Lung (tissue), 12 donors: ENCODE data around the gene SLCO3A1. TPM values are rescaled to one million over a fixed set of nuclear protein-coding genes. Genes with fewer than 3 reads are reported as not detected.

ENCODE experiments used
- ATAC-seq: fragments of 200-7000 bp; cut with Tn5 transposase; one replicate; pipeline ENCODE4 v1.9.1; 2020; ENCODE audit warnings: moderate number of reproducible peaks; ENCODE audit not compliant: insufficient read depth, low FRiP score
- DNase-seq, 3 donors: peaks; one replicate each; pipeline ENCODE4 v3.0.0-alpha.2; 2013 to 2017
- H3K27ac ChIP-seq, 2 donors: one replicate each; pipeline ENCODE4 v1.5.1; 2013; ENCODE audit warnings: mild to moderate bottlenecking in 2 of 2, moderate library complexity in 2 of 2, control low read depth in 1 of 2, inconsistent platforms in 1 of 2, low read depth in 1 of 2, low read length in 1 of 2
- H3K27me3 ChIP-seq, 3 donors: one replicate each; pipeline ENCODE4 v1.5.1; 2013; ENCODE audit warnings: low read length in 2 of 3; ENCODE audit not compliant: control insufficient read depth in 3 of 3, insufficient read depth in 3 of 3
- H3K36me3 ChIP-seq, 4 donors: one replicate each; pipeline ENCODE4 v1.5.1; 2013; ENCODE audit warnings: low read length in 4 of 4, mild to moderate bottlenecking in 1 of 4, moderate library complexity in 1 of 4; ENCODE audit not compliant: control insufficient read depth in 4 of 4, insufficient read depth in 4 of 4
- H3K4me1 ChIP-seq, 5 donors: one replicate each; pipeline ENCODE4 v1.5.1; 2013; ENCODE audit warnings: low read length in 5 of 5, mild to moderate bottlenecking in 2 of 5, moderate library complexity in 1 of 5; ENCODE audit not compliant: control insufficient read depth in 5 of 5, insufficient read depth in 5 of 5
- H3K4me3 ChIP-seq: one replicate; pipeline ENCODE4 v1.5.1; 2013; ENCODE audit warnings: mild to moderate bottlenecking, control low read depth, moderate library complexity
- H3K9ac ChIP-seq, 2 donors: one replicate each; pipeline ENCODE4 v1.5.1; 2013; ENCODE audit warnings: low read length in 2 of 2, control low read depth in 1 of 2; ENCODE audit not compliant: insufficient read depth in 1 of 2
- H3K9me3 ChIP-seq, 4 donors: one replicate each; pipeline ENCODE4 v1.5.1; 2013; ENCODE audit warnings: low read length in 3 of 4, mild to moderate bottlenecking in 1 of 4, moderate library complexity in 1 of 4; ENCODE audit not compliant: control insufficient read depth in 4 of 4, insufficient read depth in 3 of 4
- CTCF ChIP-seq: IDR thresholded peaks from 2 replicates; pipeline ENCODE4 v1.5.1; 2012; ENCODE audit warnings: mild to moderate bottlenecking; ENCODE audit errors: control extremely low read depth, extremely low read depth
- WGBS, 2 donors: extraction: QIAGEN DNeasy Blood & Tissue Kit; methylation state at CpG; one replicate each; pipeline ENCODE4 v1.1.7; 2013; 5-methylcytosine and 5-hydroxymethylcytosine counted together
- polyA plus RNA-seq, 2 donors: library from polyadenylated mRNA; stranded (reverse); fragments of 200-250 nt; gene quantifications; one replicate each; pipeline ENCODE4 v1.2.1, GENCODE V29; 2013
- total RNA-seq, 2 donors: library from RNA; depleted of rRNA in 1 of 2; stranded (reverse); fragments of >200 nt in 1 of 2; gene quantifications; one replicate each; pipeline ENCODE4 v1.2.1, GENCODE V29; 2014 to 2021
- donor health status: control.
- donor health status: control.
- donor health status: Bipolar disorder and iron deficiency.
- donor health status: healthy.
- donor health status: DM: yes; HTN: yes; CAD: no.

SLCO3A1 gene
- total and polyA plus RNA-seq, 4 donors = 20.5 to 56.3 (median 33.5) TPM

GRCh38 chr15:91983729-91984340, 130.3 kb downstream of the SLCO3A1 start:
- no peaks in the 10 kb centered on the region for H3K36me3 ChIP-seq
- DNase-seq (no peak), ATAC-seq (no peak)
- peaks cover 0 to 13% (median 0%) of the 10 kb centered on the region in 5 donors for H3K4me1 ChIP-seq
- 84 to 94% methylated on average over 7 of the region's 7 CpGs for WGBS, 2 donors
- TF ChIP-seq CTCF = no peak
- no peak overlapping the region for H3K4me3 ChIP-seq
- no peaks in the 10 kb centered on the region for H3K9me3 ChIP-seq
- H3K9ac ChIP-seq = no peak overlapping the region
- peak overlapping the region in 1 of 2 donors; percentile 35 for H3K27ac ChIP-seq
- H3K27me3 ChIP-seq = no peaks in the 10 kb centered on the region

- Histone ChIP-seq H3K4me1 (peaks cover 0 to 7% (median 0%) of the 10 kb centered on the region in 5 donors), H3K4me3 (no peak overlapping the region), H3K27me3 (no peaks in the 10 kb centered on the region), H3K9ac (no peak overlapping the region), H3K27ac (no peak overlapping the region), H3K36me3 (no peaks in the 10 kb centered on the region), H3K9me3 (no peaks in the 10 kb centered on the region)
- WGBS, 2 donors = 92 to 95% methylated on average over 7 of the region's 7 CpGs
- TF ChIP-seq CTCF = no peak
- DNase-seq (no peak), ATAC-seq (no peak)
Observed at GRCh38 chr15:91985297-91985696, 131.8 kb downstream of the SLCO3A1 start.

GRCh38 chr15:91988071-91988470, 134.6 kb downstream of the SLCO3A1 start:
- TF ChIP-seq CTCF = no peak
- H3K27ac ChIP-seq = no peak overlapping the region
- 69 to 82% methylated on average over 11 of the region's 11 CpGs for WGBS, 2 donors
- no peak overlapping the region for H3K9ac ChIP-seq
- H3K9me3 ChIP-seq = no peaks in the 10 kb centered on the region
- no peaks in the 10 kb centered on the region for H3K27me3 ChIP-seq
- DNase-seq = no peak
- ATAC-seq = no peak
- H3K36me3 ChIP-seq = no peaks in the 10 kb centered on the region
- H3K4me3 ChIP-seq = no peak overlapping the region
- H3K4me1 ChIP-seq = peaks cover 0 to 9% (median 0%) of the 10 kb centered on the region in 5 donors

- Histone ChIP-seq H3K9me3 (no peaks in the 10 kb centered on the region), H3K27ac (no peak overlapping the region), H3K4me3 (no peak overlapping the region), H3K4me1 (peaks cover 0 to 9% (median 0%) of the 10 kb centered on the region in 5 donors), H3K9ac (no peak overlapping the region), H3K27me3 (no peaks in the 10 kb centered on the region), H3K36me3 (no peaks in the 10 kb centered on the region)
- ATAC-seq = no peak
- 96 to 97% methylated on average over 3 of the region's 3 CpGs for WGBS, 2 donors
- DNase-seq = no peak
- no peak for TF ChIP-seq CTCF
Observed at GRCh38 chr15:91988655-91989054, 135.1 kb downstream of the SLCO3A1 start.
